Middle frontal gyrus (tissue), 1 donor: ENCODE data around the gene DCDC2.
"Not testable (repeated sequence)": the region's sequence is repeated elsewhere in the genome, so short reads cannot be mapped to it uniquely, and the experiment has no call there.

Experiments used
- DNase-seq: peaks from one replicate; pipeline ENCODE4 v3.0.0-alpha.2; 2015; ENCODE audit warnings: low spot score; ENCODE audit errors: extremely low spot score

The DCDC2 gene

DNA sequence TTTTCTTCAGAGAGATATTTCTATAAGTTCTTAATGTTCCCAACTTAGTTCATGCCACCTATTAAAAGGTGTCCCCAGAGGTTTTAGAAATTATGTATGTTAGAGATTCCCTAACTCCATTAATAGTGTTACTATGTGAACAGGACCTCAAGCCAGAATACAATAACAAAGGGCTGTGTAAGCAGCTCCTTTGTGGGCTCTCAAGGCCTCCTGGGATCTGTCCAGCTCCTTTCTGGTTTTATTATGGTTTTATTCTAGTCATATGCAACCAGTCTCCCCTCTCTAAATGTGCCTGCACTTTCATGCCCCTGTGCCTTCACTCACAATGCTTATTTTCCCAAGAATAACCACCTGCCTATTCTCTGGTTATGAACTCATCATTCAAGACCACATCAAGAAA lies 209.2 kb downstream of the DCDC2 start:
- DNase-seq: no peak

GRCh38 chr6:24148154-24148570 lies 209.7 kb downstream of the DCDC2 start:
- no peak for DNase-seq

GRCh38 chr6:24147511-24148153 lies 210.2 kb downstream of the DCDC2 start:
- DNase-seq: peak; percentile 36

DNA sequence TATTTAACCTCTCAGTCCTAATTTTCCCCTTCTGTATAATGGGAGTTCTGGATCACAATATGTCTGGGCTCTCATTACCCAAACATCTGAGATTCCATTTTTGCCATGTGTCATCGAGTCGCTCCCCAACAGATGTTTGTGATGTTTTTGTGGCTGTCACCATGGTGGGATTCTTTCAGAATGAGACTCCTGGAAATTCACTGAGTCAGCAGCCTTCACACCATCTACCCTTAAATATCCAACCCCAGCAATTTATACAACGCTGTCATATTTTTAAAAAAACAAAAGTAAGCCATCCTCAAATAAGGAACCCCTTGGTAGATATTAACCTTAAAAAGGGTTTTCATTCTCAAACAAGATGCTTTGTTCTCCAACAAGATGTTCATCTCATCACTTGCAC lies 211.0 kb downstream of the DCDC2 start:
- DNase-seq: no peak

DNA sequence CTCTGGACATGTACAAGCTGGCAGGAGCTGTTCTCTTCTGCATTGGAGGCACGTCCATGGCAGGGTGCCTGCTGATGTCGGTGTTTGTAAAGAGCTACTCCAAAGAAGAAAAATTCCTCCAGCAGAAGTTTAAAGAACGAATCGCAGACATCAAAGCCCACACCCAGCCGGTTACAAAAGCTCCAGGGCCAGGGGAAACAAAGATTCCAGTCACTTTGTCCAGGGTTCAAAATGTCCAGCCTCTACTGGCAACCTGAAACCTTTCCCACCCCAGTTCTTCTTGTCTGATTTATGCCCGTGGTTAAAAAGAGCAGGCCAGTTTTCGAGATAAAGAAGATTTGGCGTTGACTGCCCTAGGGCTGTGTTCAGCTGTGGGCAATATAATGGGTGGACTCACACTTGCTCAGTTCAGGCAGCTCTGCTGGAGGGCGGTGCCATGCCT lies 212.1 kb downstream of the DCDC2 start:
- DNase-seq: no peak

DNA sequence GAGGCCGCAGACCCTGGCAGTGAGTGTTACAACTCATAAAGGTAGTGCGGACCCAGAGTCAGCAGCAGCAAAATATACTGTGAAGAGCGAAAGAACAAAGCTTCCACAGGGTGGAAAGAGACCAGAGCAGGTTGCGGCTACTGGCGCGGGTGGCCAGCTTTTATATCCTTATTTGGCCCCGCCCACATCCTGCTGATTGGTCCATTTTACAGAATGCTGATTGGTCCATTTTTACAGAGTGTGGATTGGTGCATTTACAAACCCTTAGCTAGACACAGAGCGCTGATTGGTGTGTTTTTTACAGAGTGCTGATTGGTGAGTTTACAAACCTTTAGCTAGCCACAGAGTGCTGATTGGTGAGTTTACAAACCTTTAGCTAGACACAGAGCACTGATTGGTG lies 215.1 kb downstream of the DCDC2 start:
- DNase-seq: not testable (repeated sequence)

- no peak for DNase-seq
Measured at GRCh38 chr6:24140591-24140990, 217.3 kb downstream of the DCDC2 start.

GRCh38 chr6:24139639-24140038 lies 218.2 kb downstream of the DCDC2 start:
- DNase-seq: no peak

GRCh38 chr6:24139080-24139479 lies 218.8 kb downstream of the DCDC2 start:
- DNase-seq: no peak

DNA sequence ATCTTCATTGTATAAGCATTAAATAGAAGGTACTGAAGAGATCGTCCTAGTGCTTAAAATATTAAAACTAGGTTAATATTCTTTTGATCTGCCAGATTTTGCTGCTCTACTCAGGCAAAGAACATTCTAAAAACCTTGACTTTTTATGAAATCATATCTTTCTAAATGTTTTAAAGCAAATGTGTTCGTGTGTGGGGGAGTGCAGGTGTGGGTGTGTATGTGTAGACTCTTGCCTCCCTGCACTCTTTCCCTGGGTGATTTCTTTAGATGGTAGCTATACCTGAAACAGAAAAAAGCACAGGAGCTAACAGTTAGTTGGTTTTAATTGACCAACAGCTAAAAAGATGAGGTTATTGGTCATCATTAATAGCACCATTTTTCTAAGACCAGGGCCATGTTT lies 226.1 kb downstream of the DCDC2 start:
- DNase-seq: no peak

DNA sequence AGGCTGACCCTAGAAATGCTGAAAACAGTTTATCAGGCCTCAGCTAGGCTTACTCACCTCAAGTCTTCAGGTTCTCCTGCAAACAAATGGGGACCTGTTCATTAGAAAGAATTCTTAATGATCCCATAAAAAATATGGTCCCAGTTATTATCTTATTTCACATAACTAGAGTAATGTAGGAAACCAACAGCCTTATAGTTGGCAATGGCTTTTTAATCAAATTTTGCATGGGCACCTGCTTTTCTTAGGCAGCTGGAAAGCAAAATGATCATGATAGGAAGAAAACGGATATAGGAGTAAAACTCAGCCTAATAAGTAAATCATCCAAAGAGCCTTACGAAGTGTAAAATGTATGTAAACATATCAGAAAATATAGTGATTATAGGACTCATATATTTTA lies 230.5 kb downstream of the DCDC2 start:
- no peak for DNase-seq

DNA sequence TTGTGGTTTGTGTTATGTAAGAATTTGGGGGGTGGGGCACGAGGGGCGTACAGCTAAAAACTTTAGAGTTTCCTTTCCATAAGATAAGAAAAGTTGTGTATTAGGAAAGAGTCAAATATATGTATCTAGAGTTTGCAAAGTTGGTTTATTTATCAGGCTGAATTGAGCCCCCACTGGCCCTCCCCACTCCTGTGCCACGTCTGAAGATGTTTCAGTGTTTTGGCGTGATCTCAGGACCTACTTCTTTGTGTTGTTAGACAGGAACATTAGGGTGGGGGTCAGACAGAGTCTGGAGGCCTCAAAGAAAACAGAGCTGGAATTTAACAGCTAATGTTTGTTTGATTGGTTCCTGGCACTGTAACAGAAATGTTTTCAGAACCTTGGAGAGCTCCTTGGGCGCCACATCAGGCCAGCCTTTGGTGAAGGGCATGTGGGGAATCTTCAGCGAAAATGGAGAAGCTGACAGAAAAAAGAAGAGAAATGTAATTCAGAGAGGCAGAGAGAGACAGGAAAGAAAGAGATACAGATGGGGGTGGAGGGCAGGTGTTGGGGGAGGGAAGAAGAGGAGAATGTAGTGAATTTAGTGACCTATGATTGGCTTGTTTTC lies 231.2 kb downstream of the DCDC2 start:
- DNase-seq: no peak

DNA sequence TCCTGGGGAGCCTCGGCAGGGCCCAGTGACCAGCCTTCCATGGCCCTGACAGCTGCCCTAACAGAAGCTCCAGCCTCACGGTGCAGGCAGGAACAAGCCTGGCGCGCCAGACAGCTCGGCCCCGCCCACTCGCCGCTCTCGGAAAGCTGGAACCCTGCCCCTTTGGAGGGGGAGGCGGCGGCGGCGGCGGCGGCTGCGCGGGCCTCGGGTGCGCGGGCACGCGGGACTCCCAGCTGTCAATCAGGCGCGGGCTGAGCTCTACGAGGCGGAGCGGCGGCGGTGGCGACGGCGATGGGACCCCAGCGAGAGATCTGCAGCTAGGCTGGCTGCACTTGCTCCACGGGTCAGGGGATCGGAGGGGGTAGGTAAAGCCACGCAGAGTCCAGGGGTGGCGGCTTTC lies 231.9 kb downstream of the DCDC2 start, which contains the start of gene NRSN1:
TSS of gene NRSN1 (plus strand) at position 236 of the 400 bp plus-strand sequence. CDS start 8,113 bp downstream, outside the sequence.
- DNase-seq: peak; percentile 27

DNA sequence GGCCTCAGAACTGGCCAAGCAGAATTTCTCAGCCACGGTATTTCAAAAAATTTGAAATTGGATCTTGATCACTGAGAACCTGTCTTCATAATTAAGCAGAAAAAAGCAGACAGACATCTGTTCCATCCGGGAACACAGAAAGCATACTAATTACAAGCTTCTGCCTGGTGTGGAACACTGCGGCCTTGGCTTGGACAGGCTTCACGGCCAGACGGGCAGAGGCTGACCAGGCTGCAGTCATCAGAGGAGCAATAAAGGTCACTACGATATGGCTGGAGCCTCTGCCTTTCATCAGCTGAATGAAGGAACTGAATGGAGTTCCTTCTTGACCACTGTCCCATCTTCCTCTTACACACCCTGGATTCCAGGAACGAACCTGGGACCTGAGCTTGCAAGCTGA lies 235.7 kb downstream of the DCDC2 start:
- DNase-seq: no peak
